ENCODE data around the gene NIN. TPM values are rescaled to one million over a fixed set of nuclear protein-coding genes. Genes with fewer than 3 reads are reported as not detected.

NIN gene
- total RNA-seq, 1 experiment from 2014 or later = 37.1 TPM

DNA sequence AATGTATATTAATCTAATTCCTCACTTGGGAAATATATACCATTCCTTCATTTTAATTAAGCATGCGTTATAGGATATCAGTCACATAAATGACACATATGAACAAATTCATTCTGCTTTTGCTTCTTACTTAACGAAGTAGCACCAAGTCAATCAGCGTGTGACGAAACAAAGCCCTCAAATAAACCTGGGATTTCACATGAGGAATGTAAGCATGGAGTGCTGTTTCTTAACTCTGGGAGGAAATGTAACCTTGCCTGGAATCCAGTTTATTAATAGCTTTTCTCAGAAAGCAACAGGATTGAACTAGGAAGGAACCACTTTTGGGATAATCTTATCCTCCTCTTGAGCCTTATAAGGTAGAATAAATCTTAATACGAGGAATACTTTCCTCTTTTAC lies 72.0 kb downstream of the NIN start:
- in situ Hi-C loops (cut with HindIII; ENCODE audit: low pct_unique_long_range_greater_than_20kb, low sequenced_read_pairs) = no loop called here
- H3K36me3 ChIP-seq (ENCODE audit: control insufficient read depth, insufficient read depth, low read length) = peaks cover 4% of the 10 kb centered on the region; the same call in 1 of the 2 replicates
- CTCF ChIA-PET = no interaction called here

DNA sequence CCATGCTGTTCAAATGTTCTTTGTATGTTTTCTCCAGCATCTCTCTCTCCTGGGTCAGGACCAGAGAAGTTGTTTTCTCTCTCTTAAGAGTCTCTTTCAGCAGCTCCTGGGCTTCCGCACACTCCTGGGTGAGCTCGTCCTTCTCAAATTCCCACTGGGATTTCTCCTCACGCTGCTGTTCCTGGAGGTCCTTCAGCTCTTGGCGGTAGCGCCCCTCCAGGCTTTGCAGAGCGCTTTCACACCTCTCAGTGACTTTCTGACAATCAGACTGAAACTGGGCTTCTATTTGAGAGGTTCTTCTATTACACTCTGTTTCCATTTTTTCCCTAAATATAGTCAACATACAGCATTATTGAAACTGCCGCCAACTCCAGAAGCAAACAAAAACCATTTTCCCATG lies 72.7 kb downstream of the NIN start:
- no peak for DNase-seq (ENCODE audit: low read depth, low spot score)
- intact Hi-C loops (cut with micrococcal nuclease; ENCODE audit: unreplicated experiment) = no loop called here
- in situ Hi-C loops (cut with HindIII; ENCODE audit: low pct_unique_long_range_greater_than_20kb, low sequenced_read_pairs) = no loop called here
- POLR2A ChIA-PET = no interaction called here
- Histone ChIP-seq H3K4me1 (ENCODE audit: control insufficient read depth, insufficient read depth, low read length) (no peaks in the 10 kb centered on the region), H3K27me3 (ENCODE audit: control insufficient read depth, insufficient read depth, low read length) (no peaks in the 10 kb centered on the region), H3K36me3 (ENCODE audit: control insufficient read depth, insufficient read depth, low read length) (peaks cover 8% of the 10 kb centered on the region; the same call in 1 of the 2 replicates), H3K27ac (ENCODE audit: low read length) (no peak overlapping the region), H3K9me3 (ENCODE audit: control insufficient read depth, insufficient read depth, low read depth, low read length) (no peaks in the 10 kb centered on the region), H3K4me3 (ENCODE audit: low read depth in 2 of 2, low read length in 2 of 2) (no peak overlapping the region)
- CTCF ChIA-PET = no interaction called here
- no peak for TF ChIP-seq SIN3A (IDR thresholded peaks at IDR 0.05; ENCODE audit: borderline replicate concordance, insufficient read depth, low read depth, low read length)
- no peak for TF ChIP-seq CTCF (IDR thresholded peaks at IDR 0.05)
- BruUV-seq (replicated peaks) = no TSS peak
- ATAC-seq = no peak

More for the DNA sequence above, 72.0 kb downstream of the NIN start:
- POLR2A ChIA-PET = no interaction called here
- intact Hi-C loops (cut with micrococcal nuclease; ENCODE audit: unreplicated experiment) = no loop called here
- H3K9me3 ChIP-seq (ENCODE audit: control insufficient read depth, insufficient read depth, low read depth, low read length) = no peaks in the 10 kb centered on the region
- no peak for ATAC-seq
- no peak overlapping the region for H3K4me3 ChIP-seq (ENCODE audit: low read depth in 2 of 2, low read length in 2 of 2)
- DNase-seq (ENCODE audit: low read depth, low spot score) = no peak
- no peaks in the 10 kb centered on the region for H3K4me1 ChIP-seq (ENCODE audit: control insufficient read depth, insufficient read depth, low read length)
- no peak for TF ChIP-seq CTCF (IDR thresholded peaks at IDR 0.05)
- TF ChIP-seq SIN3A (IDR thresholded peaks at IDR 0.05; ENCODE audit: borderline replicate concordance, insufficient read depth, low read depth, low read length) = no peak
- TF ChIP-seq TCF7L2 (IDR thresholded peaks at IDR 0.05; ENCODE audit: low read depth, low read length) = no peak
- TF ChIP-seq REST (IDR thresholded peaks at IDR 0.05; ENCODE audit: insufficient read depth in 1 of 2, low read depth in 2 of 2, low read length in 1 of 2) = no peak
- TF ChIP-seq POLR2AphosphoS5 (IDR thresholded peaks at IDR 0.05; ENCODE audit: low read depth, low read length) = no peak
- BruUV-seq (replicated peaks) = no TSS peak
- no peak overlapping the region for H3K27ac ChIP-seq (ENCODE audit: low read length)
- H3K27me3 ChIP-seq (ENCODE audit: control insufficient read depth, insufficient read depth, low read length) = no peaks in the 10 kb centered on the region
